HL-60 (cell line): ENCODE results near the gene FLT4.

Experiments used
- DNase-seq, 2 experiments: peaks; one replicate each; pipeline ENCODE4 v3.0.0-alpha.2; 2010 to 2020; ENCODE audit warnings: low read depth in 1 of 2, low spot score in 1 of 2
- H3K27ac ChIP-seq: fragments of 250-450 bp; sonication (Bioruptor Pico); replicated peaks from 2 replicates; pipeline ENCODE4 v1.5.1; 2020; ENCODE audit warnings: mild to moderate bottlenecking, moderate library complexity
- H3K27me3 ChIP-seq: fragments of 250-450 bp; sonication (Bioruptor Pico); 2 replicates; pipeline ENCODE4 v1.5.1; 2021; ENCODE audit warnings: mild to moderate bottlenecking, moderate library complexity; ENCODE audit not compliant: insufficient read depth, poor library complexity, severe bottlenecking
- H3K4me3 ChIP-seq: replicated peaks from 2 replicates; pipeline ENCODE4 v1.5.1; 2011; ENCODE audit warnings: mild to moderate bottlenecking, control low read depth, low read length; ENCODE audit not compliant: insufficient read depth
- GABPA ChIP-seq: IDR thresholded peaks from 2 replicates; pipeline ENCODE4 v1.6.1; 2012; ENCODE audit warnings: low read depth
- POLR2AphosphoS5 ChIP-seq: IDR thresholded peaks from 2 replicates; pipeline ENCODE4 v1.6.1; 2012; ENCODE audit warnings: low read depth
- SPI1 ChIP-seq: IDR thresholded peaks from 2 replicates; pipeline ENCODE4 v1.6.1; 2012; ENCODE audit warnings: low read depth, mild to moderate bottlenecking, borderline replicate concordance
- TF ChIP-seq, protein P1 (sequence below): IDR thresholded peaks from 2 replicates; pipeline ENCODE4 v1.6.1; 2012; ENCODE audit warnings: low read depth; ENCODE audit not compliant: insufficient replicate concordance
- TF ChIP-seq, protein P2 (sequence below): IDR thresholded peaks from one replicate; pipeline ENCODE4 v1.5.1; 2011; ENCODE audit warnings: low read length, control low read depth, inconsistent platforms; ENCODE audit not compliant: insufficient read depth

Gene FLT4

DNA sequence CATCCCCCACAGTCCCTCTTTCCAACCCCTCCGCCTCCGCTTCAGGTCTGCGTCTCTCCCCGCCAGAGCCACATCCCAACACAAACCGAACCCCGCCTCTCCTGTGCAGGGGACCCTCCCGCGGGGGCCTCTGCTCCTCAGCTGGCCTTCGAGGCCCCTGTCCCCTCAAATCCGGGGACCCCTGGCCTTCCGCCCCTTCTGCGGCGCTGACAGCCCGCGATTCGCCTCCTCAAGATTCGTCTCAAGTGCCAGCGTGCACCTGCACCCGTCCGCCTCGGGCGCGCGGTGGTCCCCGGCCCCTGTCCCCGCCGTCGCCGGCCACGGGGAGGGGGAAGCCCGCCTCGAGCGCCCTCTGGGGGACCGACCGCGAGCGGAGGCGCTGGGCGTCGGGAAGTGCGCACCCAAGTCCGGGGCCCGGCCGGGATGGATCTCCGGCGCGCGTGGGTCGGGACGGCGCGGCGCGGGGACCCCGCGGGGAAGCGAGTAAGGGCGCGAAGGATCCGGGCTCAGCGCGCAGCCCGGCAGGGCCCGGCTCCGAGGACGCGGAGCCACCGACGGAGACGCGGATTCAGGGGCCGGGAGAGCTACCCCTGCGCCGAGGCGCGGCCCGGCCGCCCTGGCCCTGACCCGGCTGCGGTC, 623 bp downstream of the FLT4 start:
- H3K4me3 ChIP-seq: no peak overlapping the region

DNA sequence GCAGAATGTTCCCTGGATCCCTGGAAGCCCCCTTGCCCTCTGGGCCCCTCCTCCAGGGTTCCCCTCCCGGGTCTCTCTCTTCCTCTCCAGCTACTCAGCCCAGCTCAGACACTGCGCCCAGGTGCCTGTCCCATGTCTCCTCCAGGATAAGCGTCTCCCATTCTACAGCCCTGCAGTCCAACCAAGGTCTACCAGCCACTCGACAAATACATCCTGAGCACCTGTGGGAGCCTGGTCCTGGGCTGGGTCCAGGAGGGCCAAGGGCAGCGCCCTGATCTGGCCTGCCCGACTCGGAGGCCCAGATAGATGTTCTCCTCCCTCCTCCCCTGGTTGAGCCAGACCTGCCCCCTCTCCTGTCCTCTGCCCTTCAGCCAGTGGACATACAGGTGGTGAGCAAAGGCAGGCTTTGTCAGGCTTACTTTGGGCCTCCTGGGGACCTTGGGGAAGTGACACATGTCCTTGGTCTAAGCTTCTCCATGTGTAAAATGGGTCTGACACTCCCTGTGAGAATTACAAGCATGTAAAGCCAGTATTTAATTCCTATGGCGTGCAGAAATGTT, 1.4 kb downstream of the FLT4 start:
- no peak for DNase-seq
- no peak for TF ChIP-seq GABPA
- TF ChIP-seq SPI1: no peak
- no peak for TF ChIP-seq POLR2AphosphoS5
- peaks cover 43% of the 10 kb centered on the region for H3K27me3 ChIP-seq
- no peak overlapping the region for H3K4me3 ChIP-seq
- no peak overlapping the region for H3K27ac ChIP-seq

More for the DNA sequence above, 623 bp downstream of the FLT4 start:
- no peak for DNase-seq
- H3K27me3 ChIP-seq: peaks cover 43% of the 10 kb centered on the region
- TF ChIP-seq GABPA: no peak
- no peak overlapping the region for H3K27ac ChIP-seq

DNA sequence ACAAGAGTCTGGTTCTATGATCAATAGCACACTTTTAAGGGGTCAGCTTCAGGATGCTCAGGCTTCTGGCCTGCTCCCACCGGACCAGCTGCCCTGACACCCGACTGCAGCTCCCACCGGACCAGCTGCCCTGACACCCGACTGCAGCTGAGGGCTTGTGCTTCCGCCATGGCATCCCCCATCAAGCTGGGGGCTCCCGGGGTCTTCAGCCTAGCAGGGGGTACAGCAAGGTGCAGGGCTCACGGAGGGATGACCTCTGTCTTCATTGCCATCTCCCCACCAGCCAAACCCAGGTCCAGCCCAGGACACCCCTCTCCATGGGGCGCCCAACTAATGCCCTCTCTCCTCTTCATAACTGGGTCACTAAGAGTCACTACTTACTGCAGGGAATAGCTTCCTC, 1.9 kb downstream of the FLT4 start:
- no peak for TF ChIP-seq POLR2AphosphoS5
- TF ChIP-seq GABPA: no peak
- no peak for TF ChIP-seq SPI1
- TF ChIP-seq, protein P1, sequence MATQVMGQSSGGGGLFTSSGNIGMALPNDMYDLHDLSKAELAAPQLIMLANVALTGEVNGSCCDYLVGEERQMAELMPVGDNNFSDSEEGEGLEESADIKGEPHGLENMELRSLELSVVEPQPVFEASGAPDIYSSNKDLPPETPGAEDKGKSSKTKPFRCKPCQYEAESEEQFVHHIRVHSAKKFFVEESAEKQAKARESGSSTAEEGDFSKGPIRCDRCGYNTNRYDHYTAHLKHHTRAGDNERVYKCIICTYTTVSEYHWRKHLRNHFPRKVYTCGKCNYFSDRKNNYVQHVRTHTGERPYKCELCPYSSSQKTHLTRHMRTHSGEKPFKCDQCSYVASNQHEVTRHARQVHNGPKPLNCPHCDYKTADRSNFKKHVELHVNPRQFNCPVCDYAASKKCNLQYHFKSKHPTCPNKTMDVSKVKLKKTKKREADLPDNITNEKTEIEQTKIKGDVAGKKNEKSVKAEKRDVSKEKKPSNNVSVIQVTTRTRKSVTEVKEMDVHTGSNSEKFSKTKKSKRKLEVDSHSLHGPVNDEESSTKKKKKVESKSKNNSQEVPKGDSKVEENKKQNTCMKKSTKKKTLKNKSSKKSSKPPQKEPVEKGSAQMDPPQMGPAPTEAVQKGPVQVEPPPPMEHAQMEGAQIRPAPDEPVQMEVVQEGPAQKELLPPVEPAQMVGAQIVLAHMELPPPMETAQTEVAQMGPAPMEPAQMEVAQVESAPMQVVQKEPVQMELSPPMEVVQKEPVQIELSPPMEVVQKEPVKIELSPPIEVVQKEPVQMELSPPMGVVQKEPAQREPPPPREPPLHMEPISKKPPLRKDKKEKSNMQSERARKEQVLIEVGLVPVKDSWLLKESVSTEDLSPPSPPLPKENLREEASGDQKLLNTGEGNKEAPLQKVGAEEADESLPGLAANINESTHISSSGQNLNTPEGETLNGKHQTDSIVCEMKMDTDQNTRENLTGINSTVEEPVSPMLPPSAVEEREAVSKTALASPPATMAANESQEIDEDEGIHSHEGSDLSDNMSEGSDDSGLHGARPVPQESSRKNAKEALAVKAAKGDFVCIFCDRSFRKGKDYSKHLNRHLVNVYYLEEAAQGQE: no peak
- TF ChIP-seq, protein P2, sequence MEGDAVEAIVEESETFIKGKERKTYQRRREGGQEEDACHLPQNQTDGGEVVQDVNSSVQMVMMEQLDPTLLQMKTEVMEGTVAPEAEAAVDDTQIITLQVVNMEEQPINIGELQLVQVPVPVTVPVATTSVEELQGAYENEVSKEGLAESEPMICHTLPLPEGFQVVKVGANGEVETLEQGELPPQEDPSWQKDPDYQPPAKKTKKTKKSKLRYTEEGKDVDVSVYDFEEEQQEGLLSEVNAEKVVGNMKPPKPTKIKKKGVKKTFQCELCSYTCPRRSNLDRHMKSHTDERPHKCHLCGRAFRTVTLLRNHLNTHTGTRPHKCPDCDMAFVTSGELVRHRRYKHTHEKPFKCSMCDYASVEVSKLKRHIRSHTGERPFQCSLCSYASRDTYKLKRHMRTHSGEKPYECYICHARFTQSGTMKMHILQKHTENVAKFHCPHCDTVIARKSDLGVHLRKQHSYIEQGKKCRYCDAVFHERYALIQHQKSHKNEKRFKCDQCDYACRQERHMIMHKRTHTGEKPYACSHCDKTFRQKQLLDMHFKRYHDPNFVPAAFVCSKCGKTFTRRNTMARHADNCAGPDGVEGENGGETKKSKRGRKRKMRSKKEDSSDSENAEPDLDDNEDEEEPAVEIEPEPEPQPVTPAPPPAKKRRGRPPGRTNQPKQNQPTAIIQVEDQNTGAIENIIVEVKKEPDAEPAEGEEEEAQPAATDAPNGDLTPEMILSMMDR: no peak
- H3K27me3 ChIP-seq: peaks cover 43% of the 10 kb centered on the region

DNA sequence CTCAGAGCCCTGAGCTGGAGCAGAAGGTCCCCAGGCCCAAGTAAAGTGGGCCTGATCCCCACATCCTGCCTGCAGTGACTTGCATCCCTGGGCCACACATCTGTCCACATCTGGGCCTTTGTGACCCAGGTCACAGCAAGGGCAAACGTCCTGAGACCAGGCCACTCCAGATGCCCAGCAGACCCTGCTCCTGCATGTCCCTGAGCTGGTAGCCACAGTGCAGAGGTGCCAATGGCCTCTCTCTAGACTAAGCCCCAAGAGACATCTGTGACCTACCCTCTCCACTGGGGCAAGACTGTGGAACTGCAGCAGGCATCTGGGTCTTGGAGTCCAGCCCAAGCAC, 2.5 kb downstream of the FLT4 start:
- Histone ChIP-seq H3K4me3 (no peak overlapping the region), H3K27me3 (peaks cover 43% of the 10 kb centered on the region), H3K27ac (no peak overlapping the region)
- DNase-seq: no peak
- TF ChIP-seq SPI1: no peak
- TF ChIP-seq, protein P2: no peak
- TF ChIP-seq GABPA: no peak
- TF ChIP-seq POLR2AphosphoS5: no peak
- TF ChIP-seq, protein P1: no peak

More for the DNA sequence above, 1.9 kb downstream of the FLT4 start:
- H3K27ac ChIP-seq: no peak overlapping the region
- H3K4me3 ChIP-seq: no peak overlapping the region
- no peak for DNase-seq
